OCI-M2 (cell line): ENCODE measurements around the gene CASP10.
"Not testable (repeated sequence)": the region's sequence is repeated elsewhere in the genome, so short reads cannot be mapped to it uniquely, and the experiment has no call there.

ENCODE experiments used
- DNase-seq: peaks from one replicate; lab custom pipeline; 2025; ENCODE audit not compliant: unreplicated experiment; lab: John Stamatoyannopoulos, UW

CASP10 gene

GRCh38 chr2:201232467-201232815 is 49.5 kb downstream of the CASP10 start:
- no peak for DNase-seq

- no peak for DNase-seq
Observed at GRCh38 chr2:201233192-201233811, 50.4 kb downstream of the CASP10 start.

DNA sequence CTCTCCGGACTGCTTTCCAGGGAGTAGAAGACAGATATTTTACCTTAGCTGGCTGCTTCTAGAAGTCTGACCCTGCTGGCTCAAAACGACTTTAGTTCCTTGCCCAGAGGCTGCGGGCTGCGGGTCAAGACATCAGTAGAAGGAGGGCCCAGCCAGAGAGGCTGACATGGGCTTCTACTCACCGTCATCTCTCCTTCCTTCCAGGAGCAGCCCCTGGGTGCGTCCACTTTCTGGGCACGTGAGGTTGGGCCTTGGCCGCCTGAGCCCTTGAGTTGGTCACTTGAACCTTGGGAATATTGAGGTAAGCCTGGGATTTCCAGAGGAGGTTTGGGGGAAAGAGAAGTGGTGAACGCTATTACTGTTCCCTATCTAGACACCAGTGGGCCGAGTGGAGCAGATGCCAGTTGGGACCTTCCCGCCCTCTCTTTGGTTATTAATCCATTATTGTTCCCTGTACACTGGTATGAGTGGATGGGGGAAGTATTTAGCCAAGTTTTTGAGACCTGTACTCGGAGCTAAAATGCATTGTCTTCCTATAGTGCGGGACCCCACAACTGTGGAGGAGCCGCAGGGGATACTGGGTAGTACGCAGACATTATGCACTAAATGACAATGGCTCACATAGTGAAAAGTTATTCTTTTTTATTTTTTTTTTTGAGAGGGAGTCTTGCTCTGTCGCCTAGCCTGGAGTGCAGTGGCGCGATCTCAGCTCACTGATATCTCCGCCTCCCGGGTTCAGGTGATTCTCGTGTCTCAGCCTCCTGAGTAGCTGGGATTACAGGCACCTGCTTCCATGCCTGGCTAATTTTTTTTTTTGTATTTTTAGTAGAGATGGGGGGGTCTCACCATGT is 51.1 kb downstream of the CASP10 start:
- DNase-seq: no peak

DNA sequence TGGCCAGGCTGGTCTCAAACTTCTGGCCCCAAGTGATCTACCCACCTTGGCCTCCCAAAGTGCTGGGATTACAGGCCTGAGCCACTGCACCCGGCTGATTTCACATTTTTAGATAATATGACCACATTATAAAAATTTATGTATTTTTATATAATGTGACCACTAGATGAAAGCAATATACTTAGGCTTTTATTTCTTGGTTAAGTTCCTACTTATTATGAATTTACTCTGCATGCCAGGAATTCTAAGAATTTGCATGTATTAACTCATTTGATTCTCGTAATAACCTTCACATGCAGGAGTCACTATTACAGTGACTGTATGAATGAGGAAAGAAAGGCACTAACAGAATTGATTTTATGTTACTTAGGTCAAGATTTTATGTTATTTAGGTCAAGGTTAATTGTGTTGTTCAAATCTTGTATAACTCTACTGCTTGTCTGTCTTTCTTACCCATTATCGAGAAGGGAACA is 51.8 kb downstream of the CASP10 start:
- no peak for DNase-seq

GRCh38 chr2:201235860-201236811 is 53.2 kb downstream of the CASP10 start:
- DNase-seq: peak; percentile 14

- no peak for DNase-seq
Observed at GRCh38 chr2:201237486-201238123, 54.7 kb downstream of the CASP10 start.

- DNase-seq: not testable (repeated sequence)
Observed at GRCh38 chr2:201239167-201239935, 56.4 kb downstream of the CASP10 start.

DNA sequence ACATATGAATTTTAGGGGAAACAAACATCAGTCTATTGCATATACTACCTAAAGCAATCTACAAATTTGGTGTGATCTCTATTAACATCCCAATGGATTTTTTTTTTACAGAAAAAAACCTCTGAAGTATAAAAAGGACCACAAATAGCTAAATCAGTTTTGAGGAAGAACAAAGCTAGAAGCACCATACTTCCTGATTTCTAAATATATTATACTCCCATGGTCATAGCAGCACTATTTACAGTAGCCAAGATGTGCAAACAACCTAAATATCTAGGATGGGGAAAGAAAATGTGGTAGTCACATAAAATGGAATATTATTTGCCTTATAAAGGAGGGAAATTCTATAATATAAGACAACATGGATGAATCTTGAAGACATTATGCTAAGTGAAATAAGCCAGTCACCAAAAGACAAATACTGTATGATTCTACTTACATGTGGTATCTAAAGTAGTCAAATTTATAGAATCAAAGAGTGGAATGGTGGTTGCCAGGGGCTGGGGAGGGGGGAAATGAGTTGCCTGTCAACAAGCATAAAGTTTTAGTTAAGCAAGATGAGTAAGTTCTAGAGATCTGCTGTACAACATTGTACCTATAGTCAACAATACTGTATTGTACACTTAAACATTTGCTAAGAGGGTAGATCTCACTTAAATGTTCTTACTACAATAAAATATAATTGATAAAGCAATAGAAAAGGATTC is 59.8 kb downstream of the CASP10 start:
- no peak for DNase-seq

- no peak for DNase-seq
Observed at GRCh38 chr2:201244829-201245228, 61.9 kb downstream of the CASP10 start.

- no peak for DNase-seq
Observed at GRCh38 chr2:201246280-201246679, 63.3 kb downstream of the CASP10 start.

GRCh38 chr2:201248288-201248844 is 65.4 kb downstream of the CASP10 start:
- DNase-seq: no peak

- no peak for DNase-seq
Observed at GRCh38 chr2:201249889-201250288, 66.9 kb downstream of the CASP10 start.

GRCh38 chr2:201250741-201251140 is 67.8 kb downstream of the CASP10 start:
- DNase-seq: no peak

DNA sequence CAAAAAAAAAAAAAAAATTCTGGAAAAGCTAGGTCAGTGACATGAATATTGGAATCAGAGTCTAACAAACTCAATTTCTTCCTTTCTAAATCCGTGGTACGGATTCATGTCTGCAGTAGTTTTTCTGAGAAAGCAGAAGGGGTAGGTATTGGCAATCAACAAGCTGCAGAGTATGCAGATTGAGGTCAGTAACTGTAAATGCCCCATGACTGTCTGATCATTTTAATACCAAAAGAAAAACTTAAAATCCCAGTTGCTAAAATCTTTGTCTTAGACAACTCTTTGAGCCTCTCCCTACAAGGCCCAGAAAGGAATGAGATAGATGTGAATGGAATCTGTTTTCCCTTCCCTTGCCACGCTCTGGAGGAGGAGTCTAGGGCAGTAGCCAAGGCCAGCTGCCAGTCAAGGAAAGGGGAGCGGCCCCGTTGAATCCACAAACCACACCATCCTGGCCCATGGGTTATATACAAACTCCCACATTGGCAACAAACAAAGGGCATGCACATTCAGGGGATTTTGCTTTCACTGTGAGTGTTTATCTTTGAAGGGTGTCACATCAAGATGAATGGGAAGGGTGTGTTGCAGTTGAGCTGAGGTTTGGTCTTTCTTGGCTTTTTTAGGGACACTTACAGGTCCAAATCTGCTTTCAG is 71.3 kb downstream of the CASP10 start:
- DNase-seq: no peak

GRCh38 chr2:201255408-201256033 is 72.6 kb downstream of the CASP10 start:
- DNase-seq: no peak

GRCh38 chr2:201256082-201256481 is 73.1 kb downstream of the CASP10 start:
- DNase-seq: no peak

- DNase-seq: no peak
Observed at GRCh38 chr2:201257381-201257955, 74.5 kb downstream of the CASP10 start.
